Thoracic aorta (tissue), 2 donors: ENCODE data around the gene OR4S2. TPM values are rescaled to one million over a fixed set of nuclear protein-coding genes. Genes with fewer than 3 reads are reported as not detected.

Experiments
- ATAC-seq: fragments of 150-250 bp; one replicate; pipeline ENCODE4 v1.8.0; 2017; ENCODE audit warnings: low read depth; ENCODE audit not compliant: insufficient number of reproducible peaks, low FRiP score
- DNase-seq: peaks from one replicate; pipeline ENCODE4 v3.0.0-alpha.2; 2020; ENCODE audit warnings: low spot score
- H3K27ac ChIP-seq, 2 donors: fragments of 200-600 bp; sonication (generic); 1 replicate in 1 of 2; 2 replicates in 1 of 2; pipeline ENCODE4 v1.5.1; 2016; ENCODE audit warnings: mild to moderate bottlenecking in 2 of 2, moderate library complexity in 2 of 2
- H3K27me3 ChIP-seq: fragments of 200-600 bp; sonication (generic); replicated peaks from 2 replicates; pipeline ENCODE4 v1.6.0; 2016; ENCODE audit warnings: mild to moderate bottlenecking; ENCODE audit not compliant: insufficient read depth
- H3K36me3 ChIP-seq: fragments of 200-600 bp; sonication (generic); one replicate; pipeline ENCODE4 v1.5.1; 2016
- H3K4me1 ChIP-seq, 2 donors: fragments of 200-600 bp; sonication (generic); 1 replicate in 1 of 2; 2 replicates in 1 of 2; pipeline versions ENCODE4 v1.5.1 to v1.6.0; 2016; ENCODE audit warnings: low read depth in 2 of 2, mild to moderate bottlenecking in 1 of 2; ENCODE audit not compliant: control insufficient read depth in 1 of 2
- H3K4me3 ChIP-seq: fragments of 200-600 bp; sonication (generic); 2 replicates; pipeline ENCODE4 v1.5.1; 2016; ENCODE audit warnings: mild to moderate bottlenecking
- H3K9me3 ChIP-seq: fragments of 200-600 bp; sonication (generic); 2 replicates; pipeline ENCODE4 v1.5.1; 2016
- CTCF ChIP-seq: fragments of 200-600 bp; sonication (generic); IDR thresholded peaks from one replicate; pipeline ENCODE4 v1.5.1; 2019; ENCODE audit warnings: antibody characterized with exemption
- total RNA-seq, 2 donors: library from RNA; depleted of rRNA; stranded (reverse); fragments of >200 nt; gene quantifications; one replicate each; pipeline versions ENCODE4 v1.1.0 to v1.2.3, GENCODE V29; 2016

Gene OR4S2
- total RNA-seq, 2 donors from 2014 or later, result not detected

GRCh38 chr11:55655096-55655495, 7.0 kb downstream of the OR4S2 start:
- Histone ChIP-seq H3K36me3 (no peaks in the 10 kb centered on the region), H3K9me3 (no peaks in the 10 kb centered on the region), H3K4me3 (no peak overlapping the region), H3K27ac (no peak overlapping the region), H3K27me3 (no peaks in the 10 kb centered on the region), H3K4me1 (no peaks in the 10 kb centered on the region)
- DNase-seq (no peak), ATAC-seq (no peak)
- no peak for TF ChIP-seq CTCF

GRCh38 chr11:55658031-55658573, 10.0 kb downstream of the OR4S2 start:
- DNase-seq, result no peak
- H3K4me3 ChIP-seq, result no peak overlapping the region
- TF ChIP-seq CTCF, result no peak
- no peaks in the 10 kb centered on the region for H3K9me3 ChIP-seq
- ATAC-seq, result no peak
- no peaks in the 10 kb centered on the region for H3K27me3 ChIP-seq
- H3K27ac ChIP-seq, result no peak overlapping the region
- no peaks in the 10 kb centered on the region for H3K4me1 ChIP-seq
- H3K36me3 ChIP-seq, result no peaks in the 10 kb centered on the region

GRCh38 chr11:55658608-55659007, 10.5 kb downstream of the OR4S2 start:
- Histone ChIP-seq H3K27me3 (no peaks in the 10 kb centered on the region), H3K4me3 (no peak overlapping the region), H3K27ac (no peak overlapping the region), H3K36me3 (no peaks in the 10 kb centered on the region), H3K9me3 (no peaks in the 10 kb centered on the region), H3K4me1 (no peaks in the 10 kb centered on the region)
- ATAC-seq (no peak), DNase-seq (no peak)
- TF ChIP-seq CTCF, result no peak

- H3K36me3 ChIP-seq, result no peaks in the 10 kb centered on the region
- no peak for ATAC-seq
- H3K27me3 ChIP-seq, result no peaks in the 10 kb centered on the region
- TF ChIP-seq CTCF, result no peak
- H3K4me1 ChIP-seq, result no peaks in the 10 kb centered on the region
- DNase-seq, result no peak
- no peak within 1 kb of the TSS for H3K27ac ChIP-seq
- H3K9me3 ChIP-seq, result no peaks in the 10 kb centered on the region
- no peak within 1 kb of the TSS for H3K4me3 ChIP-seq
These were observed 13.8 kb downstream of the OR4S2 start, which contains the start of gene OR4C6 for GRCh38 chr11:55661901-55662300. TSS of gene OR4C6 (plus strand) at chr11:55662201. CDS start at chr11:55665167, 2,966 bp downstream.

GRCh38 chr11:55669376-55669775, 21.2 kb downstream of the OR4S2 start:
- Histone ChIP-seq H3K4me1 (no peaks in the 10 kb centered on the region), H3K27me3 (no peaks in the 10 kb centered on the region), H3K27ac (no peak overlapping the region), H3K9me3 (no peaks in the 10 kb centered on the region), H3K36me3 (no peaks in the 10 kb centered on the region), H3K4me3 (no peak overlapping the region)
- ATAC-seq (no peak), DNase-seq (no peak)
- no peak for TF ChIP-seq CTCF
